Inferior parietal cortex (tissue), 1 donor: ENCODE measurements around the gene B4GALNT4.
"Not testable (repeated sequence)": the region's sequence is repeated elsewhere in the genome, so short reads cannot be mapped to it uniquely, and the experiment has no call there.

Experiments
- DNase-seq: peaks from one replicate; pipeline ENCODE4 v3.0.0-alpha.2; 2016; ENCODE audit errors: extremely low spot score

Gene B4GALNT4

DNA sequence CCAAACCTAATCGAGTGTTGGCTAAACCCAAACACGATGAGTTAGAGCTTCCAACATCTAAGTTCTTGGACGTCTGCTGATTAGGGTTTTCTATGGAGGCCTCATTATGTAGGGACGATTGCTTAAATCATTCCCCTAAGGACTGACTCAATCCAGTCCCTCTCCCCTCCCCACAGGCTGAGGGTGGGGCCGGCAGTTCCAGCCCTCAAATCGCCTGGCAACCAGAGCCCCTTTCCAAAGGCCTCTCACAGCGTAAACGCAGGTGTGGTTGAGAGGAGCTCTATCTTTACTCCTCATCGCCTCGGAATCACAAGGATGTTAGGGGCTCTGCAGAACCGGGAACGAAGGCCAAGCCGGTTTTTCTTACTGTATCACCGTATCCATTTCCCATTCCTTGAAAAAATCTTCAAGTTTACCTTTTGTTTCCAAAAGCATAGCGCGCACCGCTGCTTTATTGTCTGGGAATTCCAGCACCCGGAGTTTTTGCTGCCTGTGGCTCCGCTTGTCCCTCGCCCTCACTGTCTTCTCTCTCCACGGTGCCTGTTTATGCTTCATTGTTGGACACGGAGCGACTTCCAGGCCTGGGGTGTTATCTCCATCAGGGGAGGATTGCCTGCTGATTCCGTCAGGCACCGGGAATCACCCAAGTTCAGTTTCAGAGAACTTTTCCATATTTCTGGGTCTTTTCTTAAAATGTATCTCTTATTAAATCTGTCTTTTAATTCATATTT lies 34.9 kb upstream of the B4GALNT4 start:
- DNase-seq = no peak

DNA sequence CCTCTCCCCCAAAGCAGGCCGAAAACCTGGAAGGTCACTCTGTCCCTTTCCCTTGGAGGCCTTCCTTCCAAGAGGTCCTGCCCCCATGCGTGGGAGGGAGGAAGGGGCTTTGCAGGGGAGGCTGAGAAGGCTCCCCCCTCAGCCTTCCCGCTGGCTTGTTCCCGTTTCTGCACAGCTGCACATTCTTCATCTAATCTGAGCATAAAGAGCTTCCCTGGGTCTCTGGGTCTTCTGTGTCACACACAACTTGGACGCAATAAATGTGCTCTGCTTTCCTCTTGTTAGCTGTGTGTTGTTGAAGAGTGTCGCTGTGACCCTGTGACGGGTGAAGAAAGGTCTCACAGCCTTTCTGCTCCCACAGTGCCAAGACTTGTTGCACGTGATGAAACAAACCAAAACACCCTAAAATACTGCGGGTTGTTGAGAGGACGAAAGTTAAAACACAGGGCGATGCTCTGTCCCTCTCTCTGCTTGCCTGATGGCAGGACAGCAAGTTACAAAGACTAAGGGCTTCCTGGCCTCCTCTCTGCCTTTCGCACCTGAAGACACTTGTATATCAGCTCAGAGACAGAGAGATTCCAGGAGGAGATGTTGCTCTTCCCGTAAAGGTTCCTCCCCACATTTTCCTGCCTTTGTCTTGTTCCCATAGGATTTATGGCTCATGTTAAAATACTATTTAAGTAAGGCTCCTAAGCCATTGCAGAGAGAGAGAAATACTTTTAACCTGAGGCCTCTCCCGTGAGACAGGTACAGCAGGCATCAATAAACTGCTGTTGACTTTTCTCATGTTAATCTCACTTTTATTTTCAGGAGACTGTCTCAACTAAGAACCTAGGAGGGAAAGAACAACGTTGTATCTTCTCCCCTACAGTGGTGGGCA lies 33.3 kb upstream of the B4GALNT4 start:
- no peak for DNase-seq

DNA sequence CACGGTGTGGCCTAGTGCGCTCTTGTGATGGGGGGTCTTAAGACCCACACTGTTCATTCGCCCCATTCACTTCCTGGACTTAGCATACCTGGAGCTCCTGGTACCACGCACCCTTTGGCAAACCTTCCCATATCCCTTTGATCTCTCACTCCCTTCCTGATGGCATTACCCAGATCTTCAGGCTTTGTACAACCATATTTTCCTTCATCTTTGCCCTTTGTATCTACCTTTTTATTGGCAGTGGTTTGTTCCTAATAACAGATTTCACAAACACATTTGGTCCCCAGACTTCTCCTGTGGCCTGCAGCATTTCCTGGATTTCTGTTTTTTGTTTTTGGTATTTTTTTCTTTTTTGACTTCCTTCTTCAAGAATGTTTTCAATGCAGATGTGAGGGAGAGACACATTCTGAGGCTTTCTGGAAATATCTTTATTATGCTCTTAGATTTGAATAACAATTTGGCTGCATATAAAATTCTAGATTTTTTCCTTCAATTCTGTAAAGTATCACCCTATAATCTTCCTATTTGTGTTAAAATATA lies 32.6 kb upstream of the B4GALNT4 start:
- no peak for DNase-seq

DNA sequence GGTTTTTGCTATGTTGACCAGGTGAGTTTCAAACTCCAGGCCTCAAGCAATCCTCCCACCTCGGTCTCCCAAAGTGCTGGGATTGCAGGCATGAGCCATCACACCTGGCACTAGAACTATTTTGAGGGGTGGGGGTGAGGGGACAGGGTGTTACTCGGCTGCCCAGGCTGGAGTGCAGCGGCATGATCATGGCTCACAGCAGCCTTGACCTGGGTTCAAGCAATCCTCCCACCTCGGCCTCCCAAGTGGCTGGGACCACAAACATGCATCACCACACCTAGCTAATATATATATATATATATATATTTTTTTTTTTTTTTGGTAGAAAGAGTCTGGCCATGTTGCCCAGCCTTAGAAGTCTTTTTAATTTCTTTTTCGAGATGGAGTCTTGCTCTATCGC lies 31.6 kb upstream of the B4GALNT4 start:
- no peak for DNase-seq

DNA sequence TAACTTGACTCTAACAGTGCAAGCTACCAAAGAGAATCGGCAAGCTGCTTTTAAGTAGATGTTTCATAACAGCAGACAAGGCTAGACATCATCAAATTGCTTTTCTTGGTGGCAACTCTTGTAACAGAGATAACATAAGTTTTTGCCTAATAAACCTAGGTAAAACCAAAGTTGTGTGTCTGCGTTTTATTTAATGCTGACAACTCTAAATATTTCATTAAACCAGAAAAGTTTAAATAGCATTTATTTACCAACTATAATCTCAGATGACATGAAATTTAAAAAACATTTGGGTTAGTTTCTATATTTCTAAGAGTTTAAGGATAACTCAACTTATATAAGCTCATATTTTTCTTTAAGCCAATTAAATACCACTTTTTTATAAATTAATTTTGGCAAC lies 29.3 kb upstream of the B4GALNT4 start:
- no peak for DNase-seq

DNA sequence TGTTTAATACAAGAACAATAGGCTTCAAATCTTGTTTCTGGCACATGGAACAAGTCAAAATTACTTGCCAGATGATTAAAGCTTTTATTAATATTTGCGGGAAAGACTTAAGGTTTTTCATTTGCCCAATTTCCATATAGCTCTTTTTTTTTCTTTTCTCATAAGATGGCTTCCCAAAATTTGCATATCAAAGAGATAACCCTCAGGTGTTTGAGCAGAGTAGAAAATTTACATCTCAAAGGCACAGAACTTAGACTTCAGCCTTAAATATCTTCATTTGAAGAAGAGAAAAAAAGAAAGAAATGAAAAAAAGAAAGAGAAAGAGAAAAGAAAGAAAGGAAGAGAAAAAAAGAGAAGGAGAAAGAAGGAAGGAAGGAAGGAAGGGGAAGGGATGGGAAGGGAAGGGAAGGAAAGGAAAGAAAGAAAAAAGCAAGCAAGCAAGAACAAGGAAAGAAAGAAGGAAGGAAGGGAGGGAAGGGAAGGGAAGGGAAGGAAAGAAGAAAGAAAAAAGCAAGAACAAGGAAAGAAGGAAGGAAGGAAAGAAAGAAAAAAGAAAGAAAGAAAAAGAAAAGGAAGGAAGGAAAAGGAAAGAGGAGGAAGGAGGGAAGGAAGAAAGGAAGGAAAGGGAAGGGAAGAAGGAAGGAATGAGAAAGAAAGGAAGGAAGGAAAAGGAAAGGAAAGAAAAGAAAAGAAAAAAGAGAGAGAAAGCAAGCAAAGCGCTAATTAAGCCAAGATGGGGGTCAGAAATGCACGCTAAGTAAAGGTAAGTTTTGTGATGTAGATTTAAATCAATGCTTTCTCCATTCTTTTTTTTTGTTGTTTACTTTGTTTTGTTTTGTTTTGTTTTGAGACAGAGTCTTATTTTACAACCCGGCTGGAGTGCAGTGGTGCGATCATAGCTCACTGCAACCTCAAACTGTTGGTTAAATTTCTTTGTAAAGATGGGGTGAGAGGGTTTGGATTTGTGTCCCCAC lies 28.5 kb upstream of the B4GALNT4 start:
- no peak for DNase-seq

DNA sequence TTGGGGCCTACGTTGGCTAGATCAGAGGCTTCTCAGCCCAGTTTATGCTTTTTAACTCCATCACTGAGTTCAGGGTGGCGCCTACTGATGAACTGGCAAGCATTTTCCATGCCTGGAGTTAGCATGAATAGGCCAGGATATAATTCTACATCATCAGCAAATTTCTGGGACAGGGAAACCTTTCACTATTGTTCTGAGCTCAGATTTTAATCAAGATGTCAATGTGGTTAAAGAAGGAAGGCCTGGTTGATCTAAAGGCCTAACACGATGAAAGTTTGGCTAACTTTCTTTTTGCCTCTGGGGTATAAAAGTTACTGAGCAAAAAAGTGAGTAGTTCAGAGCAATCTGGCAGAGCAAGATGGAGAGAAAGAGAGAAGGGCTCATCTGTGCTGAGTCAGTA lies 27.0 kb upstream of the B4GALNT4 start:
- DNase-seq = no peak

DNA sequence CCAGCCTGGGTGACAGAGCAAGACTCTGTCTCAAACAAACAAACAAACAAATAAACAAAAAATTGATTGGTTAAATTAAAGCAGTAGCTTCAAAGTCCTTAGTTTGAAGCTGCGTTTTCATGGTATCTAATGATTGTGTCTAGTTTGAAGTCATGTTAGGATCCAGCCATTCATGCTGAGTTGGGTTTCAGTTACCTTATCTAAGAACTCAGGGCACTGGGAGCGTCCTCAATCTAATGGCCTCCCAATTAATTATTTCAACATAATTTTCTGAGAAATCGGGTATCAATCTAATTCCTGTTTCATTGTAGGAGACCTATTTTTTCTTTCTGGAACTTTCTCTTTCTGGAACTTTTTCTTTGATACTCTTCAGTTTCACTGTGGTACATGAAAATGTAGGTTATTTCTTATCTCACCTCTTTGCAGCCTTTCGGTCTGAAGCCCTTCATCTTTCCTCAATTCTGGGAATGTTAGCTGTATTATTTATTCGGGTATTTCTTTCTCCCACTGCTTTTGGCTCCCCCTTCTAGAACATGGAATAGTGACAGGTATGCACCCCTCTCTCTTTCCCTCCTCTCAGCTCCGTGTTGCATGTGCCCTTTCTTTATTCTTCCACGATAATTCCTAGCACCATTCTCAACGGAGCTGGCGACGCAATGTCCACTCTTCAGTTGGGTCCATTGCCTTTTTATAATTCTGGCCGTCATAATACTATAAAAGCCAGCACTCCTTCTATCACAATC lies 24.3 kb upstream of the B4GALNT4 start:
- no peak for DNase-seq

DNA sequence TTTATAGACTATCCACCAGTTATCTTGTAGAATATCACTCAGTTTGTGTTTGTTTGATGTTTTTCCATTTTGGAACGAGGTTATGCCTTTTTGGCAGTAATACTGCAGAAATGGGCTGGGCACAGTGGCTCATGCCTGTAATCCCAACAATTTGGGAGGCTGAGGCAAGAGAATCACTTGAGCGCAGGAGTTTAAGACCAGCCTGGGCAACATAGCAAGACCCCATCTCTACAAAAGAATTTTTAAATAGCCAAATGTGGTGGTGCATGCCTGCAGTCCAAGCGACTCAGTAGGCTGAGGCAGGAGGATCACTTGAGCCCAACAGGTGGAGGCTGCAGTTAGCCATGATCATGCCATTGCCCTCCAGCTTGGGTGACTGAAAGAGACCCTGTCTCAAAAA lies 22.8 kb upstream of the B4GALNT4 start:
- DNase-seq = no peak

DNA sequence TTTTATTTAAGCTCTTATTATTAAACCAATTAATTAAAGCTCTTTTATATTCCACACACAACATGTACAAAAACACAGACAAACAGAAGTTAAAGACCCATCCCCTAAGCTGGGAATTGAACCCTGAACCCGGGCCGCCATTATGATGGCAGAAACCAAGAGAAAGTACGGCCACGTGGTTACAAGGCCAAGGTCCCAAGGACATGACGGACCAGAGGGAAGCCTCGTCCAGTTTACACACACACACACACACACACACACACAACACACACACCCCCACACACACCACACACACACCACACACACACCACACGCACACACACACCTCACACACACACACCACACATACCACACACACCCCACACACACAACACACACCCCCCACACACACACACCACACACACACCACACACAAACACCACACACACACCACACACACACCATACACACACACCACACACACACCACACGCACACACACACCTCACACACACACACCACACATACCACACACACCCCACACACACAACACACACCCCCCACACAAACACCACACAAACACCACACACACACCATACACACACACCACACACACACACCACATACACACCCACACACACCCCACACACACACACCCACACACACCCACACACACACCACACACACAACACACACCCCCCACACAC lies 19.9 kb upstream of the B4GALNT4 start:
- DNase-seq = not testable (repeated sequence)

DNA sequence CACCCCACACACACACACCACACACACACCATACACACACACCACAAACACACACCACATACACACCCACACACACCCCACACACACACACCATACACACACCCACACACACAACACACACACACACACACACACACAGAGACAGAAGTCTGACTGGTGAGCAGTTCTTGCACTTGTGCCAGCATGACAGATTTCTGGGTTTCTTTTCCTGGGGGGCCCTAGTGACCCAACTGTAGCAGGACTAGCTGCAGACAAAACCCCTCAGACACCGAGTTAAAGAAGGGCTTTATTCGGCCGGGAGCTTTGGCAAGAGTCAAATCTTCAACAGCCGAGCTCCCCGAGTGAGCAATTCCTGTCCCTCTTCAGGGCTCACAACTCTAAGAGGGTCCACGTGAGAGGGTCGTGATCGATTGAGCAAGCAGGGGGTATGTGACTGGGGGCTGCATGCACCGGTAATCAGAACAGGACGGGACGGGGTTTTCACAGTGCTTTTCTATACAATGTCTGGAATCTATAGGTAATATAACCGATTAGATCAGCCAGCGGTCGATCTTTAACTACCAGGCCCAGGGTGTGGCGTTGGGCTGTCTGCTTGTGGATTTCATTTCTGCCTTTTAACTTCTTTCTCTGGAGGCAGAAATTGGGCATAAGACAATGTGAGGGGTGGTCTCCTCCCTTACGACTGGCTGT lies 19.1 kb upstream of the B4GALNT4 start:
- DNase-seq = not testable (repeated sequence)

DNA sequence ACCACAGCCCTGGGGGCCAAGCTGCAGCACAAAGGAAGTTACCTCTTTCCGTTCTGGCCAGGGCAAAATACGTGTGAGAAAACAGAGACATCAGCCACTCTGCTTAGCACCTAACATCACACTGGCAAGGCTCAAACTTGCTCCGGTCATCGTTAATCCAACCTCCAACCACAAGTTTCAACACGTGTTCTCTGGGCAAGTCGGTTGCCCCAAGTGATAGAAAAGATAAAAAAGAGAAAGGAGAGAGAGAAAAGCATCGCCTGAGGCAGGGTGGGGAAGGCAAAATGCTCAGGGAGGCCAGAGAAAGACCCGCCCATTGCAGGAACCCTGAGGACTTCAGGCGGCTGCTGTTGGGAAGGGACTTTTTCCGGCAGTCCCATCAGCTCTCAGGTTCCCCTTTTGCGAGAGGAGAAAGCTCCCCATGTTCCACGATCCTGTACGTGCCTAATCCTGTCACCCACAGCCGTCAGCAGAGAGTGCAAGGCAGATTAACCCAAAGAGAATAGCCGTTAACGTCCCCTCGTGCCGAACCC lies 18.5 kb upstream of the B4GALNT4 start:
- no peak for DNase-seq

DNA sequence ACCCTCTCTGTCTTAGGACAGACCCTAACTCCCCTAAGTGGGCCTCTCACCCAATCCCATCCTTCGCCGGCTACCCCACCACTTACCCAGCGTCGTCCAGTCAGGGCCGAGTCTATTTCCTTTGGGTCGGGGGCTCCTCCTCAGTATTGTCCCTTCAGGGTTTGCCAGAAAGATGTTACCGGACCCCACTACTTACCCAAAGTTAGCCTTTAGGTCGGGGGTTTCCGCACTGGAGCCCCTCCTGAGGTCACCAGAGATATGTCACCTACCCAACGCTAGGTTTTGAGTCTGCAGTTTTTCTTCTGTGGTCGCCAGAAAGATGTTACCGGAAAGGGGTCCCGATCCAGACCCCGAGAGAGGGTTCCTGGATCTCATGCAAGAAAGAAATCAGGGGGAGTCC lies 17.9 kb upstream of the B4GALNT4 start:
- no peak for DNase-seq

DNA sequence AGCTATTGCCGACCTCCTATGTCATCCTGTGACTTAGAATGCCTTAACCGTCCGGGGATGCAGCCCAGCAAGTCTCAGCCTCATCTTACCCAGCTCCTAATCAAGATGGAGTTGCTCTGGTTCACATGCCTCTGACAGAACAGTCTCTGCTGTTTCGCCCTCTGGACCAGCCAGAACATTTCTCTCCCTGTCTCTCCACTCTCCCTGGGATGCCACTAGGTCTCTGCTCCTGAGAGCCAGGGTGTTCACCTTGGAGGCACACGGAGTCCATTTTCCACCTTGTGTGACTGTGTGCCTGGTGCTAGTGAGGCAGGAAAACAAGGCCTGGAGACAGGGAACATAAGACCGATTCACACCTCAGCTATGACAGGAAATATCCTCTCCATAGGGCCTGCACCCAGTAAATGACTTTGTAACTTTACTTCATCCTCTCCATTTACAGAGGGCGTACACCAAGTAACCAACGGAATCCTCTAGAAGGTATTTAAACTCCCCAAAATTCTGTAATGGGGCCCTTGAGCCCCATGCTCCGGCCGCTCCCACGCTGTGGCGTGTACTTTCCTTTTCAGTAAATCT lies 16.8 kb upstream of the B4GALNT4 start:
- DNase-seq = no peak

DNA sequence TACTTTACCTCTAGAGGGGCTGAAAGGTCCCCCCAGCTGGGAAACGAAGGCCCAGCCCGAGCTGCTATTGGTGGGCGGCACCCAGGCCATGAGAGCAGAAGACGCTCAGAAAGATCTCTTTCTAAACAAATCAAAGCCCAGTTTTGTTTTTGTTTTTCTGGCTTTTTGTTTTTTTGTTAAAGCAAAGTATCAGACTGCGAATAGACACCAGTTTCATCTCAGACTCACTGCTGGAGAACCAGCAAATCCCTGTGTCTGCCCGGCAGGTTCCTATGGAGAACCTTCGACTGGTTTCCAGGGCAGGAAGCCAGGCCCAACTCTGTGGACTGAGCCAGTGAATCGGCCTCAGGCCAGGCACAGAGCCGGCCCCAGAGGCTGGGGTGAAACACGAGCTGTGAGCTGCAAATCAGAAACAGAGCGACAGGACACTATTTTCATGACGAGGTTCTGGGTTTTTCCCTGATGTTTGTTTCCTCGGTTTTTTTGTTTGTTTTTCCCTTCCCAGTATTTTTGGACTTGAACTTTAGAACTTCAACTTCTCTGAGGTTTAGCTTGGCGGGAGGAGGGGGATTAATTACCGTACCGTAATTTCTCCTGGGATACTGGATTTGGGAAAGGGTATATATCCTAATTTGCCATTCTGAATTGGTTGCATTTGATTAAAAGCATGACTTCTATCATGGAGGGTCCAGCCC lies 16.0 kb upstream of the B4GALNT4 start:
- DNase-seq = no peak

DNA sequence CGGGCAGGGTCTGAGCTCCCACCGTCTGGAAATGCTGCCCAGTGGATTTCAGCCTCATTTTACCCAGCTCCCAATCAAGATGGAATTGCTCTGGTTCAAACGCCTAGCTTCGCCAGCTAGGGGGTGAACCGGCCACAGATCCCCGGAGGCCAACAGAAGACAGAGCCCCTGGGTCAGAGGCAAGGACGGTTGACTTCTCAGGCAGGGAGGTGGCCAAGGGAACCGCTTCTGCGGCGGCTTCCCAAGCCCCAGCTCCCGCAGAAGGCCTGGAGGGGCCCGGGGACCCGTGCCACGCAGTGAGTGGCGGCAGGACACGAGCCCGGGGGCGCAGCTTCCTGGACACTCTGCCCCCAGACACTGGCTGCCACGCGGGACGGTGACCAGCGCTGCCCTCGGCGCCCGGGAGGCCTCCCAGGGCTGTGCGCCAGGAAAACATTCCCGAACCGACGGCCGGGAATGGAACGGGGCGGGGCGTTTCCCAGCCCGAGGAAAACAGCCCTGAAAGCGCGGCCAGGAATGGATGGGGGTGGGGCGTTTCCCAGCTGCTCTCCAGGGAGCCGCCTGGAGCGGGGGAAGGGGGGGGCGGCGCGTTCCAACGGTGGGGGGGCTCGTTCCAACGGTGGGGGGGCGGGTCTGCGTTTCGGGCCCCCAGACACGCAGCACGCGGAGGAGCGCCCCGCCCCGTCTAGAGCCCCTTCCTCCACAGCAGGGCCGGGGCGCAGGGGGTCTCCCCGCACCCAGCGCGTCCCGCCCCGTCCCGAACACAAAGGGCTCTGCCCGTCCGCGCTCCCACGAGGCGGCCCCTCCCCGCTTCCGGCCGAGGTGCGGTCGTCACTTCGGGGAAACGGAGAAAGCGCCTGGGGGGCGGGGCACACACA lies 13.5 kb upstream of the B4GALNT4 start:
- DNase-seq = no peak

DNA sequence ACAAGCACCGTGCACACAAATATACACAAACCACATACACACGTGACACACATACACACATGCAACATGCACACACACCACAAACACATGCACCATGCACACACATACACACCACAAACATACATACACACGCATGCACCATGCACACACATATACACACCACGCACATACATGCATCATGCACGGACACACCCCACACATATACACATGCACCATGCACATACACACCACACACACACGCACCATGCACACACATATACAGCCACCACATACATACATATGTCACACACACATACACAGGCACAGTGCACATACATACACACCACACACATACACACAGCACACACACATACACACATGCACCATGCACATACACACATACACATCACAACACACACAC lies 12.7 kb upstream of the B4GALNT4 start:
- no peak for DNase-seq

DNA sequence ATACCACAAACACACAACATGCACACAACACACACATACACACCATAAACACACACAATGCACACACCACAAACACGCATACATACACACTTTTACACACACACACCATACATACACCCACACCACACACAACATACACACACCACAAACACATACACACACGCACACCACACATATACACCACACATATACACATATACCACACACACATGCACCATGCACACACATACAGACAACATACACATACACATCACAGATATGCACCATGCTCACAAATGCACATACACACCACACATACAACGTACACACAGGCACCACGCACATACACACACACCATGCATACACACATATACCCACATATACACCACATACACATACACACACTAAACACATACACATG lies 11.7 kb upstream of the B4GALNT4 start:
- no peak for DNase-seq
